B cell (primary cell): ENCODE results near the gene GNLY. TPM values are rescaled to one million over a fixed set of nuclear protein-coding genes. Genes with fewer than 3 reads are reported as not detected.

Experiments used
- ATAC-seq: fragments of 200-7000 bp; cut with Tn5 transposase; one replicate; pipeline ENCODE4 v1.10.0; 2021; ENCODE audit warnings: low read depth, mild to moderate bottlenecking, moderate number of reproducible peaks, moderate library complexity
- CTCF ChIA-PET: fragments of 350-600 bp; sonication (Branson Sonifier 250); formaldehyde crosslinking; loops from one replicate; lab custom pipeline; 2021; ENCODE audit warnings: antibody characterized with exemption, inconsistent platforms; lab: Charles Lee
- POLR2A ChIA-PET: fragments of 350-600 bp; sonication (Branson Sonifier 250); formaldehyde crosslinking; loops from one replicate; lab custom pipeline; 2021; ENCODE audit warnings: antibody characterized with exemption; lab: Charles Lee
- DNase-seq: peaks from one replicate; pipeline ENCODE4 v3.0.0; 2013
- H2AFZ ChIP-seq: 2 replicates; pipeline ENCODE4 v1.6.1; 2012; ENCODE audit warnings: mild to moderate bottlenecking, low read depth, low read length; ENCODE audit not compliant: insufficient read depth, poor library complexity, severe bottlenecking
- H3K27ac ChIP-seq, 2 donors: 1 replicate in 1 of 2; 2 replicates in 1 of 2; pipeline ENCODE4 v1.5.1; 2012 to 2013; ENCODE audit warnings: low read length in 2 of 2, mild to moderate bottlenecking in 2 of 2, moderate library complexity in 1 of 2
- H3K27me3 ChIP-seq, 4 experiments: fragments of 200-600 bp in 1 of 4; sonication (generic) in 1 of 4; replicated peaks in 1 of 4; 1 replicate in 2 of 4; 2 replicates in 2 of 4; pipeline versions ENCODE4 v1.6.1 to v1.7.0; 2013 to 2016; ENCODE audit warnings: low read length in 3 of 4, mild to moderate bottlenecking in 2 of 4, mixed read lengths in 1 of 4, moderate library complexity in 1 of 4; ENCODE audit not compliant: insufficient read depth in 4 of 4, control insufficient read depth in 3 of 4; ENCODE audit errors: control extremely low read depth in 1 of 4
- H3K36me3 ChIP-seq, 2 experiments: replicated peaks in 1 of 2; 1 replicate in 1 of 2; 2 replicates in 1 of 2; pipeline versions ENCODE4 v1.6.1 to v1.7.1; 2013; ENCODE audit warnings: low read length in 1 of 2; ENCODE audit not compliant: insufficient read depth in 2 of 2, control insufficient read depth in 1 of 2; ENCODE audit errors: control extremely low read depth in 1 of 2, extremely low read depth in 1 of 2
- H3K4me1 ChIP-seq, 2 donors: fragments of 200-600 bp in 1 of 2; sonication (generic) in 1 of 2; 1 replicate in 1 of 2; 2 replicates in 1 of 2; pipeline versions ENCODE4 v1.5.1 to v1.6.1; 2013 to 2017; ENCODE audit warnings: low read length in 2 of 2; ENCODE audit not compliant: control insufficient read depth in 2 of 2, insufficient read depth in 2 of 2
- H3K4me2 ChIP-seq: replicated peaks from 2 replicates; pipeline ENCODE3; 2012; ENCODE audit warnings: mild to moderate bottlenecking, low read depth, low read length; ENCODE audit not compliant: poor library complexity, severe bottlenecking
- H3K4me3 ChIP-seq, 5 experiments: fragments of 200-600 bp in 1 of 5; sonication (generic) in 1 of 5; 1 replicate in 3 of 5; 2 replicates in 2 of 5; pipeline versions ENCODE4 v1.5.1 to v1.7.0; 2011 to 2016; ENCODE audit warnings: low read length in 4 of 5, mild to moderate bottlenecking in 4 of 5, low read depth in 2 of 5, control low read depth in 1 of 5, moderate library complexity in 1 of 5; ENCODE audit not compliant: insufficient read depth in 1 of 5; ENCODE audit errors: control extremely low read depth in 1 of 5, extremely low read depth in 1 of 5
- H3K79me2 ChIP-seq: fragments of 200-600 bp; sonication (generic); one replicate; pipeline ENCODE4 v1.6.0; 2016; ENCODE audit warnings: low read length; ENCODE audit not compliant: control insufficient read depth, insufficient read depth
- H3K9ac ChIP-seq: fragments of 200-600 bp; sonication (generic); 2 replicates; pipeline ENCODE4 v1.6.1; 2017; ENCODE audit warnings: mild to moderate bottlenecking, low read length, moderate library complexity
- H3K9me3 ChIP-seq, 3 donors: one replicate each; pipeline versions ENCODE4 v1.6.1 to v1.7.1; 2013; ENCODE audit warnings: low read length in 2 of 3; ENCODE audit not compliant: control insufficient read depth in 2 of 3, insufficient read depth in 1 of 3; ENCODE audit errors: control extremely low read depth in 1 of 3
- H4K20me1 ChIP-seq: 2 replicates; pipeline ENCODE4 v1.6.0; 2012; ENCODE audit warnings: mild to moderate bottlenecking, low read length; ENCODE audit not compliant: insufficient read depth, control insufficient read depth, poor library complexity, severe bottlenecking
- H3K27ac Mint-ChIP-seq: one replicate; pipeline ENCODE4 v1.8.0; 2021; ENCODE audit warnings: mixed read lengths
- H3K27me3 Mint-ChIP-seq: one replicate; pipeline ENCODE4 v1.8.0; 2021; ENCODE audit warnings: mixed read lengths
- H3K4me1 Mint-ChIP-seq: one replicate; pipeline ENCODE4 v1.8.0; 2021; ENCODE audit warnings: mixed read lengths
- H3K4me3 Mint-ChIP-seq: one replicate; pipeline ENCODE4 v1.8.0; 2021; ENCODE audit warnings: mixed read lengths
- H3K9me3 Mint-ChIP-seq: one replicate; pipeline ENCODE4 v1.8.0; 2022; ENCODE audit warnings: mixed read lengths; ENCODE audit not compliant: insufficient read depth
- EZH2 ChIP-seq: IDR thresholded peaks from 2 replicates; pipeline ENCODE4 v1.6.1; 2012; ENCODE audit warnings: borderline replicate concordance, low read depth, mild to moderate bottlenecking, moderate library complexity, low read length; ENCODE audit not compliant: insufficient read depth, poor library complexity, severe bottlenecking
- WGBS: methylation state at CpG from one replicate; pipeline ENCODE4 v1.1.5; 2013; ENCODE audit warnings: missing lambda C conversion rate; ENCODE audit not compliant: insufficient coverage; 5-methylcytosine and 5-hydroxymethylcytosine counted together
- intact Hi-C: fragments of 100-400 bp; cut with micrococcal nuclease; formaldehyde crosslinking; loops from one replicate; pipeline ENCODE4 v1.10.0; 2022
- polyA plus RNA-seq: library from polyadenylated mRNA; depleted of rRNA; stranded (reverse); fragments of >200 nt; gene quantifications from 2 replicates; pipeline ENCODE4 v1.2.3, GENCODE V29; 2012
- total RNA-seq, 2 donors: library from RNA; stranded (reverse); fragments of 120-200 nt in 1 of 2; gene quantifications; 1 replicate in 1 of 2; 2 replicates in 1 of 2; pipeline versions ENCODE4 v1.2.3 to v1.2.4, GENCODE V29; 2013 to 2022
- TF ChIP-seq, protein P1 (sequence below): fragments of 200-600 bp; IDR thresholded peaks from one replicate; pipeline ENCODE4 v1.8.0; 2022; ENCODE audit warnings: antibody characterized with exemption, mild to moderate bottlenecking

Gene GNLY
- total and polyA plus RNA-seq, 2 donors (not counting 1 experiment from before 2014, with no cell fraction given) = 3.9 to 4.2 TPM

DNA sequence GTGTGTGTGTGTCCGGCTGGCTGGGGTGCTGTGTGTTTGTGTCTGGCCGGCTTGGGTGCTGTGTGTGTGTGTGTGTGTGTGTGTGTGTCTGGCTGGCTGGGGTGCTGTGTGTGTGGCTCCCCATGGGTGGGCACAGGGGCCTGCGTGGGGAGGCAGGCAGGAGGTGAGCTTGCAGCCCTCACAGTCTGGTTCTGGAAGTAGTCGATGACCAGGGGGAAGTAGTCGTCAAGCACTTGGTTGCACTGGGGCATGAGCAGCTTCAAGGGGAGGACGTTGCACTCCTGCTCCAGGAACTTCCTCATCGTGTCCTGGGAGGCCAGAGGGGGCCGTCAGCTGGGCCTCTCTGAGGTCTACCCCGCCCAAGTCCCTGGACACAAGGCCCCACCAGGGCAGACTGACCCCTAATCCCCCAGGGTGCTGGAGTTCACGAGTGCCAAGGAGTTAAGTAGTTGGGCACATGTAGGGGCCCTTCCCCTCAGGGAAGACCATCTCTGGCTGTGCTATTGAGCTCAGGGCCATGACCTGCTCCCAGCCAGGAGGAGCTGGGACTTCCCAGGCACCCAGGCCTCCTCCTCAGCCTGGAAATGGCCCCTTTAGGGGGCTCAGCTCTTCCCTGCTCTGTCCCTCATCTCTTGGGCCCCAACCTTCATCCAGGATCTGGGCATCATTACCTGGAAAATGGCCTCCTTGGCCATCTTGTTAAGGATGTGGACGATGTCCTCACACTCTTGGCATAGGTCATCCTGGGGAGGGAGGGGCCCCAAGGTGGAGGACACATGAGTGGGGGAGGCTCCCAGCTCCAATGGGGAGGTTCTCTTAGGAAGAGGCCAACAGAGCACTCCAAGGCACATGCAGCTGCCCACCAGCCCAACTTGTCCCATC is 27.5 kb upstream of the GNLY start:
- DNase-seq = no peak
- no peak overlapping the region for H3K4me3 ChIP-seq
- Mint-ChIP-seq H3K9me3 (no peaks in the 10 kb centered on the region), H3K27me3 (no peaks in the 10 kb centered on the region), H3K27ac (no peak overlapping the region), H3K4me1 (peaks cover 8% of the 10 kb centered on the region), H3K4me3 (no peak overlapping the region)
- ATAC-seq = no peak
- H3K79me2 ChIP-seq = no peaks in the 10 kb centered on the region
- peaks cover 0 to 2% (median 0%) of the 10 kb centered on the region in 4 experiments for H3K27me3 ChIP-seq
- H3K27ac ChIP-seq = no peak overlapping the region
- no peak overlapping the region for H2AFZ ChIP-seq
- H4K20me1 ChIP-seq = no peaks in the 10 kb centered on the region
- ChIA-PET POLR2A (no interaction called here), CTCF (interaction anchor here (1.7 kb wide), 1 partner anchor 12 kb away, joined by 6 read pairs; no protein-coding TSS in a partner anchor)
- H3K4me2 ChIP-seq = no peak overlapping the region
- intact Hi-C loops = no loop called here
- peaks cover 5 to 6% of the 10 kb centered on the region in 2 donors for H3K4me1 ChIP-seq
- no peak overlapping the region for H3K9ac ChIP-seq
- TF ChIP-seq, protein P1, sequence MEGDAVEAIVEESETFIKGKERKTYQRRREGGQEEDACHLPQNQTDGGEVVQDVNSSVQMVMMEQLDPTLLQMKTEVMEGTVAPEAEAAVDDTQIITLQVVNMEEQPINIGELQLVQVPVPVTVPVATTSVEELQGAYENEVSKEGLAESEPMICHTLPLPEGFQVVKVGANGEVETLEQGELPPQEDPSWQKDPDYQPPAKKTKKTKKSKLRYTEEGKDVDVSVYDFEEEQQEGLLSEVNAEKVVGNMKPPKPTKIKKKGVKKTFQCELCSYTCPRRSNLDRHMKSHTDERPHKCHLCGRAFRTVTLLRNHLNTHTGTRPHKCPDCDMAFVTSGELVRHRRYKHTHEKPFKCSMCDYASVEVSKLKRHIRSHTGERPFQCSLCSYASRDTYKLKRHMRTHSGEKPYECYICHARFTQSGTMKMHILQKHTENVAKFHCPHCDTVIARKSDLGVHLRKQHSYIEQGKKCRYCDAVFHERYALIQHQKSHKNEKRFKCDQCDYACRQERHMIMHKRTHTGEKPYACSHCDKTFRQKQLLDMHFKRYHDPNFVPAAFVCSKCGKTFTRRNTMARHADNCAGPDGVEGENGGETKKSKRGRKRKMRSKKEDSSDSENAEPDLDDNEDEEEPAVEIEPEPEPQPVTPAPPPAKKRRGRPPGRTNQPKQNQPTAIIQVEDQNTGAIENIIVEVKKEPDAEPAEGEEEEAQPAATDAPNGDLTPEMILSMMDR = no peak
- TF ChIP-seq EZH2 = no peak
- 57% methylated on average over 9 of the region's 11 CpGs for WGBS
- no peaks in the 10 kb centered on the region for H3K36me3 ChIP-seq
- H3K9me3 ChIP-seq = no peaks in the 10 kb centered on the region

DNA sequence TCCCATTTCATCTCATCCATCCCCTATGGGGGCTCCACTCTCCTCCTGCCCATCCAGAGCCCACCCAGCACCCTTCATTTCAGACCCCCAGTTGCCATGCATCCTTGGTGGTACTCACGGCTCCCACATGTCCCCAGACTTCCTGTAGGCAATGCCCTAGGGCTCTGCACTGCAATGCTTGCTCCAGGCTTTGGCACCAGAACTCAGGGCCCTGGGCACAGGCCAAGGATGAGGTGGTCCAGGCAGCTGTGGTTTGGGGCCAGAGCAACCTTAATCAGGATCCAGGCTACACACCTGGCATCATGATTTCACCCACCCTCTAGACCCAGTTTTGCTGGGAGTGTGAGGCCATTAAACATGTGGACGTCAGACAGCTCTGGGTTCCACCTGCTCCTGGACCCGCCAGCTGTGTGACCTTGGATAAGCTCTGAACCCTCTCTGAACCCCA is 26.6 kb upstream of the GNLY start:
- Histone ChIP-seq H3K9me3 (no peaks in the 10 kb centered on the region), H3K9ac (no peak overlapping the region), H3K27ac (no peak overlapping the region), H2AFZ (no peak overlapping the region), H3K79me2 (no peaks in the 10 kb centered on the region), H3K4me3 (no peak overlapping the region), H3K4me1 (peaks cover 5 to 6% of the 10 kb centered on the region in 2 donors), H3K27me3 (peaks cover 0 to 2% (median 0%) of the 10 kb centered on the region in 4 experiments), H4K20me1 (no peaks in the 10 kb centered on the region), H3K4me2 (no peak overlapping the region), H3K36me3 (no peaks in the 10 kb centered on the region)
- intact Hi-C loops = no loop called here
- H3K4me1 Mint-ChIP-seq = peaks cover 11% of the 10 kb centered on the region
- no peak for DNase-seq
- H3K4me3 Mint-ChIP-seq = no peak overlapping the region
- no peak for TF ChIP-seq EZH2
- TF ChIP-seq, protein P1 = no peak
- WGBS = 85% methylated on average over 3 of the region's 3 CpGs
- CTCF ChIA-PET = interaction anchor here (1.7 kb wide), 1 partner anchor 11 kb away, joined by 6 read pairs; no protein-coding TSS in a partner anchor
- no peak for ATAC-seq
- no peak overlapping the region for H3K27ac Mint-ChIP-seq
- H3K9me3 Mint-ChIP-seq = no peaks in the 10 kb centered on the region
- POLR2A ChIA-PET = no interaction called here
- no peaks in the 10 kb centered on the region for H3K27me3 Mint-ChIP-seq
